Mesenchymal stem cell (in vitro differentiated cells and primary cell): ENCODE measurements around the gene TFCP2L1.

Experiments used
- DNase-seq: peaks from one replicate; pipeline ENCODE4 v3.0.0-alpha.2; 2013
- H2AFZ ChIP-seq: one replicate; pipeline ENCODE4 v1.6.1; 2013; ENCODE audit warnings: low read depth, mild to moderate bottlenecking, control low read depth, inconsistent platforms, low read length, moderate library complexity
- H2AK5ac ChIP-seq: 2 replicates; pipeline ENCODE4 v1.6.1; 2013; ENCODE audit warnings: low read length, moderate library complexity, mild to moderate bottlenecking, inconsistent platforms; ENCODE audit not compliant: severe bottlenecking
- H2BK120ac ChIP-seq: one replicate; pipeline ENCODE4 v1.6.1; 2013; ENCODE audit warnings: low read depth, mild to moderate bottlenecking, inconsistent platforms, low read length, moderate library complexity
- H2BK12ac ChIP-seq, 2 experiments: one replicate each; pipeline ENCODE4 v1.6.1; 2013; ENCODE audit warnings: inconsistent platforms in 2 of 2, low read length in 2 of 2, mild to moderate bottlenecking in 2 of 2, moderate library complexity in 2 of 2, control low read depth in 1 of 2
- H2BK15ac ChIP-seq: one replicate; pipeline ENCODE4 v1.6.1; 2013; ENCODE audit warnings: mild to moderate bottlenecking, low read depth, inconsistent platforms; ENCODE audit not compliant: poor library complexity, severe bottlenecking
- H2BK5ac ChIP-seq: 2 replicates; pipeline ENCODE4 v1.6.1; 2013; ENCODE audit warnings: low read depth, mild to moderate bottlenecking, low read length, control low read depth, inconsistent platforms; ENCODE audit not compliant: poor library complexity, severe bottlenecking
- H3K14ac ChIP-seq, 2 experiments: one replicate each; pipeline ENCODE4 v1.6.1; 2013; ENCODE audit warnings: inconsistent platforms in 2 of 2, low read length in 2 of 2, control low read depth in 1 of 2, mild to moderate bottlenecking in 1 of 2, moderate library complexity in 1 of 2
- H3K18ac ChIP-seq, 2 experiments: one replicate each; pipeline ENCODE4 v1.6.1; 2013; ENCODE audit warnings: inconsistent platforms in 2 of 2, low read length in 2 of 2, control low read depth in 1 of 2, low read depth in 1 of 2, mild to moderate bottlenecking in 1 of 2
- H3K23ac ChIP-seq, 2 experiments: one replicate each; pipeline ENCODE4 v1.6.1; 2013; ENCODE audit warnings: inconsistent platforms in 2 of 2, low read length in 2 of 2, mild to moderate bottlenecking in 2 of 2, moderate library complexity in 2 of 2, control low read depth in 1 of 2
- H3K27ac ChIP-seq: 2 replicates; pipeline ENCODE4 v1.5.1; 2013; ENCODE audit warnings: mild to moderate bottlenecking, moderate library complexity, low read length, control low read depth, inconsistent platforms; ENCODE audit not compliant: poor library complexity, severe bottlenecking
- H3K27me3 ChIP-seq, 2 experiments: 2 replicates each; pipeline versions ENCODE4 v1.6.1 to v1.7.0; 2013; ENCODE audit warnings: low read length in 2 of 2, mild to moderate bottlenecking in 2 of 2, moderate library complexity in 2 of 2, control low read depth in 1 of 2, inconsistent platforms in 1 of 2; ENCODE audit not compliant: control insufficient read depth in 1 of 2, insufficient read depth in 1 of 2
- H3K36me3 ChIP-seq, 2 experiments: 2 replicates each; pipeline versions ENCODE4 v1.6.1 to v1.7.0; 2013; ENCODE audit warnings: low read length in 2 of 2, control low read depth in 1 of 2, inconsistent platforms in 1 of 2, low read depth in 1 of 2, mild to moderate bottlenecking in 1 of 2; ENCODE audit not compliant: insufficient read depth in 2 of 2, control insufficient read depth in 1 of 2
- H3K4ac ChIP-seq, 2 experiments: one replicate each; pipeline ENCODE4 v1.6.1; 2013; ENCODE audit warnings: inconsistent platforms in 2 of 2, low read length in 2 of 2, mild to moderate bottlenecking in 2 of 2, moderate library complexity in 2 of 2, control low read depth in 1 of 2, low read depth in 1 of 2
- H3K4me1 ChIP-seq: 2 replicates; pipeline ENCODE4 v1.6.1; 2013; ENCODE audit warnings: low read depth, low read length, control low read depth; ENCODE audit not compliant: control insufficient read depth, insufficient read depth
- H3K4me2 ChIP-seq: 2 replicates; pipeline ENCODE4 v1.6.1; 2013; ENCODE audit warnings: low read length, mild to moderate bottlenecking, inconsistent platforms; ENCODE audit not compliant: poor library complexity, severe bottlenecking
- H3K4me3 ChIP-seq, 2 experiments: 2 replicates each; pipeline versions ENCODE4 v1.5.1 to v1.7.0; 2013; ENCODE audit warnings: low read length in 2 of 2, mild to moderate bottlenecking in 2 of 2, control low read depth in 1 of 2, low read depth in 1 of 2; ENCODE audit not compliant: insufficient read depth in 1 of 2
- H3K79me1 ChIP-seq: replicated peaks from 2 replicates; pipeline ENCODE4 v1.6.1; 2013; ENCODE audit warnings: mild to moderate bottlenecking, control low read depth, low read length, inconsistent platforms; ENCODE audit not compliant: poor library complexity, severe bottlenecking
- H3K9ac ChIP-seq: 2 replicates; pipeline ENCODE4 v1.7.0; 2013; ENCODE audit warnings: mild to moderate bottlenecking, low read length, moderate library complexity
- H3K9me3 ChIP-seq: 2 replicates; pipeline ENCODE4 v1.7.0; 2013; ENCODE audit warnings: mild to moderate bottlenecking, low read length; ENCODE audit not compliant: control insufficient read depth
- H4K8ac ChIP-seq: one replicate; pipeline ENCODE4 v1.6.1; 2013; ENCODE audit warnings: inconsistent platforms, mild to moderate bottlenecking, low read length, moderate library complexity
- H4K91ac ChIP-seq: one replicate; pipeline ENCODE4 v1.6.1; 2013; ENCODE audit warnings: mild to moderate bottlenecking, low read length, inconsistent platforms
- WGBS: methylation state at CpG from one replicate; pipeline ENCODE4 v1.1.7; 2013; ENCODE audit warnings: mixed read lengths; 5-methylcytosine and 5-hydroxymethylcytosine counted together

TFCP2L1 gene

DNA sequence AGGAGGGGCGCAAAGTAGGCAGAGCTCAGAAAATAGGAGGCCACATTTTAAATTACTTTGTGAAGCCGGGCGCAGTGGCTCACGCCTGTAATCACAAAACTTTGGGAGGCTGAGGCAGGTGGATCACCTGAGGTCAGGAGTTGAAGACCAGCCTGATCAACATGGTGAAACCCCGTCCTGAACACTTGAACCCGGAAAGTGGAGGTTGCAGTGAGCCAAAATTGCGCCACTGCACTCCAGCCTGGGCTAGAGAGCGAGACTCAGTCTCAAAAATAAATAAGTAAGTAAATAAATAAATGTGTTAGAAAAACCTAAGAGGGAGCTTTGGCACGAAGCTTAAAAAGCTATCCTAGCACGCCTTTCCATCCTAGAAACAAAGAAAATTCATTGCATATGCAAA, 105.5 kb downstream of the TFCP2L1 start:
- no peak overlapping the region for H4K8ac ChIP-seq
- DNase-seq: no peak
- H4K91ac ChIP-seq: no peak overlapping the region
- H3K4me2 ChIP-seq: no peak overlapping the region
- H2BK120ac ChIP-seq: no peak overlapping the region
- H3K36me3 ChIP-seq: no peaks in the 10 kb centered on the region
- H3K14ac ChIP-seq: no peak overlapping the region
- H3K9ac ChIP-seq: no peak overlapping the region
- no peak overlapping the region for H3K18ac ChIP-seq
- no peak overlapping the region for H3K4ac ChIP-seq
- no peak overlapping the region for H2BK12ac ChIP-seq
- H2AK5ac ChIP-seq: no peak overlapping the region
- H3K9me3 ChIP-seq: no peaks in the 10 kb centered on the region
- H3K79me1 ChIP-seq: no peaks in the 10 kb centered on the region
- no peak overlapping the region for H3K4me3 ChIP-seq
- H3K27ac ChIP-seq: no peak overlapping the region
- 78% methylated on average over 8 of the region's 10 CpGs for WGBS
- H2BK5ac ChIP-seq: no peak overlapping the region
- H3K23ac ChIP-seq: no peak overlapping the region
- H2AFZ ChIP-seq: no peak overlapping the region
- peaks cover 18 to 33% of the 10 kb centered on the region in 2 experiments for H3K27me3 ChIP-seq
- no peaks in the 10 kb centered on the region for H3K4me1 ChIP-seq
- H2BK15ac ChIP-seq: no peak overlapping the region

DNA sequence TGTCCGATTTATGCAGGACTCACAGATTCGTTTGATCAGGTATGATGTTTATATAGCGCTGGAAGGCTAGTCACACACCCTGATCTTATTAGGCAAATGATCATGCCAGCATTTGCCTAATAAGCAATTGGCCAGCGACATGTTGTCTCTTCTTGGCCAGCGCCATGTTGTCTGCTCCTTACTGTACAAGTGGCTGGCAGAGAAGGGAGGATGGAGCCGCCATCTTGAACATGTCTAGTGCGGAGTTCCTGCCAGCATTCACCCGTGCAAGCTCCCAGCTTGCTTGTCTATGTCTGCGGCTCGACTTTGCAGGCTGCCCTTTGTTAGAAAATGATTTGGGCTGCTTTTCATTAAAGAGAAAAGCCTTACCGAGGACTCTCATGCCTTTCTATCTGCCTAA, 106.3 kb downstream of the TFCP2L1 start:
- no peak for DNase-seq
- Histone ChIP-seq H2AK5ac (no peak overlapping the region), H3K4ac (no peak overlapping the region), H4K91ac (no peak overlapping the region), H4K8ac (no peak overlapping the region), H3K4me1 (no peaks in the 10 kb centered on the region), H2BK12ac (no peak overlapping the region), H3K4me2 (no peak overlapping the region), H3K14ac (no peak overlapping the region), H2BK5ac (no peak overlapping the region), H2BK15ac (no peak overlapping the region), H3K36me3 (no peaks in the 10 kb centered on the region), H3K27me3 (peaks cover 18 to 34% of the 10 kb centered on the region in 2 experiments), H3K18ac (no peak overlapping the region), H3K27ac (no peak overlapping the region), H2AFZ (no peak overlapping the region), H3K9ac (no peak overlapping the region), H3K9me3 (no peaks in the 10 kb centered on the region), H3K4me3 (no peak overlapping the region), H3K23ac (no peak overlapping the region), H3K79me1 (no peaks in the 10 kb centered on the region), H2BK120ac (no peak overlapping the region)
- WGBS: 87% methylated on average over 11 of the region's 11 CpGs

DNA sequence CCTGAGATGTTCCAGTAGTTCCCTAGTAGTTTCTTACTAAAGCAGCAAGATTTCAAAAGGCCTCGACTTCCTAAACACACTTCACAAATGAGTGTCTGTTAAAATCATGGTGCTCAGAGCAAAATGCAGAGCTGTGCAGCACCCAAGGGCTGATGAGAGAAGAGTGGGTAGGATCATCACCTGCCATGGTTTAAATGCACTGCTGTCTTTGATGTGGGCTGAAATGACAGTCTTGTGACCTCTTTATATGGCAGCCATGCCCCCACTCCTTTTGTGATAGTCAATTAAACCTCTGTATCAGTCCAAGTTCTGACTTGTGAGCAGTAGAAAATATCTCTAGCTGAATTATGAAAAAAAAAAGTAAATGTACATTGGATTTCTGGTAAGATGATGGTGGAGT, 107.1 kb downstream of the TFCP2L1 start:
- no peak overlapping the region for H3K23ac ChIP-seq
- H3K4me1 ChIP-seq: no peaks in the 10 kb centered on the region
- no peak overlapping the region for H3K9ac ChIP-seq
- no peak overlapping the region for H4K8ac ChIP-seq
- no peaks in the 10 kb centered on the region for H3K9me3 ChIP-seq
- H2BK15ac ChIP-seq: no peak overlapping the region
- no peak overlapping the region for H3K4me2 ChIP-seq
- H3K36me3 ChIP-seq: no peaks in the 10 kb centered on the region
- no peak overlapping the region for H2BK12ac ChIP-seq
- no peak for DNase-seq
- no peak overlapping the region for H3K4me3 ChIP-seq
- no peak overlapping the region for H3K18ac ChIP-seq
- H3K27ac ChIP-seq: no peak overlapping the region
- H2BK120ac ChIP-seq: no peak overlapping the region
- peaks cover 16 to 35% of the 10 kb centered on the region in 2 experiments for H3K27me3 ChIP-seq
- WGBS: 60% methylated on average over 1 of the region's 1 CpG
- no peak overlapping the region for H4K91ac ChIP-seq
- H2AFZ ChIP-seq: no peak overlapping the region
- H3K79me1 ChIP-seq: no peaks in the 10 kb centered on the region
- no peak overlapping the region for H2AK5ac ChIP-seq
- no peak overlapping the region for H3K14ac ChIP-seq
- no peak overlapping the region for H3K4ac ChIP-seq
- H2BK5ac ChIP-seq: no peak overlapping the region

DNA sequence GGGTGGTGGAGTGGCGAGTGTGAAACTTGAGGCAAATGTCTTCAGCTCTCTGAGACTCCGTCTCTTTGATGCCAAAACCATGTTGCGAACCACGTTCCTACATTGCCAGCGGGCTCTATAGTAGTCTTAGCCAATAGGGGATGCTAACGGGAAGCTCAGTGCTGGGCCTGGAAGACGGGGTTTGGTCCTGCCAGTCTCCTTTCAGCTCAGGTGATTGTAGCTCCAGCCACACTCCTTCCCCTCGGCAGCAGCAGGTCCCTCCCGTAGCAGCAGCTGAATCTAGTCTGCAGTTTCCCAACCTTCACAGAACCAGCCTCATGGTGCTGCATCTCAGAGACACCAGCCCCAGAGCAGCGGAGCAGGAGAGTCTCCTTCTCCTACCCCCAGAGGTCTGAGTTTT, 109.7 kb downstream of the TFCP2L1 start:
- Histone ChIP-seq H3K23ac (no peak overlapping the region), H3K9me3 (peaks cover 8% of the 10 kb centered on the region), H2AFZ (no peak overlapping the region), H2BK5ac (no peak overlapping the region), H3K27ac (no peak overlapping the region), H4K91ac (no peak overlapping the region), H2AK5ac (no peak overlapping the region), H3K14ac (no peak overlapping the region), H3K79me1 (no peaks in the 10 kb centered on the region), H2BK120ac (no peak overlapping the region), H3K4ac (no peak overlapping the region), H4K8ac (no peak overlapping the region), H3K27me3 (peaks cover 23 to 40% of the 10 kb centered on the region in 2 experiments), H3K4me1 (no peaks in the 10 kb centered on the region), H3K18ac (no peak overlapping the region), H3K4me2 (no peak overlapping the region), H2BK15ac (no peak overlapping the region), H3K4me3 (no peak overlapping the region), H2BK12ac (no peak overlapping the region), H3K9ac (no peak overlapping the region), H3K36me3 (no peaks in the 10 kb centered on the region)
- WGBS: 80% methylated on average over 10 of the region's 10 CpGs
- DNase-seq: no peak
